Measurements from ENCODE around the gene FOSB. TPM values are rescaled to one million over a fixed set of nuclear protein-coding genes. Genes with fewer than 3 reads are reported as not detected.

The FOSB gene
- total and polyA plus RNA-seq, 2 experiments from 2014 or later: 0.55 to 1.9 TPM

GRCh38 chr19:45448887-45449299 lies 18.9 kb upstream of the FOSB start:
- Histone ChIP-seq H3K27ac (ENCODE audit: low read depth) (no peak overlapping the region), H3K36me3 (ENCODE audit: insufficient read depth) (no peaks in the 10 kb centered on the region), H3K4me2 (no peak overlapping the region), H3K9me2 (ENCODE audit: insufficient read depth) (no peaks in the 10 kb centered on the region), H4K20me1 (replicated peaks; ENCODE audit: insufficient read depth) (no peaks in the 10 kb centered on the region), H3F3A (replicated peaks; ENCODE audit: low read depth) (peaks cover 33% of the 10 kb centered on the region), H3K27me3 (ENCODE audit: insufficient read depth) (peaks cover 54% of the 10 kb centered on the region), H3K79me2 (replicated peaks; ENCODE audit: insufficient read depth) (no peaks in the 10 kb centered on the region), H3K4me3 (no peak overlapping the region), H2AFZ (no peak overlapping the region; the same call in 1 of the 2 replicates), H3K4me1 (ENCODE audit: insufficient read depth) (peaks cover 14% of the 10 kb centered on the region)
- no peak overlapping the region for H3K4me3 Mint-ChIP-seq
- no peaks in the 10 kb centered on the region; the same call in 2 of the 3 replicates for H3K36me3 Mint-ChIP-seq (ENCODE audit: low read depth)
- no peak for TF ChIP-seq CTCF (conservative IDR thresholded peaks at IDR 0.05; ENCODE audit: low read depth in 2 of 2)
- TF ChIP-seq ZNF114 (CRISPR knock-in tag; IDR thresholded peaks at IDR 0.05): no peak
- TF ChIP-seq EZH2phosphoT487 (IDR thresholded peaks at IDR 0.05; ENCODE audit: unreplicated experiment): no peak
- TF ChIP-seq CREB1 (CRISPR knock-in tag; IDR thresholded peaks at IDR 0.05; ENCODE audit: low read depth): no peak
- no peak for TF ChIP-seq NANOG (IDR thresholded peaks at IDR 0.05; ENCODE audit: borderline replicate concordance)
- TF ChIP-seq ETS1 (IDR thresholded peaks at IDR 0.05): no peak
- TF ChIP-seq POLR2AphosphoS5 (IDR thresholded peaks at IDR 0.05; ENCODE audit: low read depth): no peak
- no peak for TF ChIP-seq REST (IDR thresholded peaks at IDR 0.05; ENCODE audit: unreplicated experiment)
- TF ChIP-seq EZH2 (IDR thresholded peaks at IDR 0.05; ENCODE audit: low read depth, unreplicated experiment): no peak
- peaks cover 10% of the 10 kb centered on the region; the same call in 2 of the 3 replicates for H3K9me3 Mint-ChIP-seq
- H3K4me1 Mint-ChIP-seq: peaks cover 20% of the 10 kb centered on the region
- H3K27ac Mint-ChIP-seq: no peak overlapping the region
- no peak for DNase-seq (ENCODE audit: low spot score)
- peaks cover 39% of the 10 kb centered on the region for H3K27me3 Mint-ChIP-seq (ENCODE audit: insufficient read depth, low read depth, poor library complexity)
- no peak for ATAC-seq

GRCh38 chr19:45450012-45450333 lies 17.8 kb upstream of the FOSB start:
- Mint-ChIP-seq H3K9me3 (peaks cover 10% of the 10 kb centered on the region; the same call in 2 of the 3 replicates), H3K27ac (no peak overlapping the region), H3K36me3 (ENCODE audit: low read depth) (no peaks in the 10 kb centered on the region; the same call in 2 of the 3 replicates), H3K4me3 (peak overlapping the region; percentile 91), H3K4me1 (peaks cover 13% of the 10 kb centered on the region), H3K27me3 (ENCODE audit: insufficient read depth, low read depth, poor library complexity) (peaks cover 34% of the 10 kb centered on the region)
- H3K36me3 ChIP-seq (ENCODE audit: insufficient read depth): no peaks in the 10 kb centered on the region
- DNase-seq (ENCODE audit: low spot score): no peak
- H3K27ac ChIP-seq (ENCODE audit: low read depth): no peak overlapping the region
- H3K4me2 ChIP-seq: peak overlapping the region; percentile 80
- H2AFZ ChIP-seq: peak overlapping the region; percentile 98
- peak overlapping the region; percentile 59 for H3K4me3 ChIP-seq
- no peaks in the 10 kb centered on the region for H3K9me2 ChIP-seq (ENCODE audit: insufficient read depth)
- peaks cover 29% of the 10 kb centered on the region for H3F3A ChIP-seq (replicated peaks; ENCODE audit: low read depth)
- H4K20me1 ChIP-seq (replicated peaks; ENCODE audit: insufficient read depth): no peaks in the 10 kb centered on the region
- H3K4me1 ChIP-seq (ENCODE audit: insufficient read depth): peaks cover 8% of the 10 kb centered on the region
- H3K27me3 ChIP-seq (ENCODE audit: insufficient read depth): peaks cover 49% of the 10 kb centered on the region
- ATAC-seq: no peak; the same call in 2 of the 3 replicates
- H3K79me2 ChIP-seq (replicated peaks; ENCODE audit: insufficient read depth): no peaks in the 10 kb centered on the region
- TF ChIP-seq NANOG (IDR thresholded peaks at IDR 0.05; ENCODE audit: borderline replicate concordance) (no peak), ZNF462 (CRISPR knock-in tag; IDR thresholded peaks at IDR 0.05) (no peak)

All from GM23338 (cell line).